ENCODE results near the gene THAP4.
A peak's percentile ranks its signal among the peaks of the same experiment; 100 is the strongest.

THAP4 gene

GRCh38 chr2:241563571-241563980 is 73.4 kb downstream of the THAP4 start:
- TF ChIP-seq GATA2 (IDR thresholded peaks at IDR 0.05; ENCODE audit: low read depth, low read length): no peak
- no peak for TF ChIP-seq GATA3 (IDR thresholded peaks at IDR 0.05; ENCODE audit: low read depth, low read length)

- TF ChIP-seq GATA2 (IDR thresholded peaks at IDR 0.05; ENCODE audit: low read depth, low read length) (no peak), GATA3 (IDR thresholded peaks at IDR 0.05; ENCODE audit: low read depth, low read length) (no peak)
These were observed 73.9 kb downstream of the THAP4 start for GRCh38 chr2:241563031-241563507.

- TF ChIP-seq GATA3 (IDR thresholded peaks at IDR 0.05; ENCODE audit: low read depth, low read length) (no peak), GATA2 (IDR thresholded peaks at IDR 0.05; ENCODE audit: low read depth, low read length) (no peak)
These were observed 74.6 kb downstream of the THAP4 start for GRCh38 chr2:241562269-241562891.

GRCh38 chr2:241561832-241562231 is 75.1 kb downstream of the THAP4 start:
- TF ChIP-seq GATA3 (IDR thresholded peaks at IDR 0.05; ENCODE audit: low read depth, low read length): no peak
- TF ChIP-seq GATA2 (IDR thresholded peaks at IDR 0.05; ENCODE audit: low read depth, low read length): no peak

GRCh38 chr2:241560883-241561474 is 76.0 kb downstream of the THAP4 start:
- TF ChIP-seq GATA3 (IDR thresholded peaks at IDR 0.05; ENCODE audit: low read depth, low read length) (no peak), GATA2 (IDR thresholded peaks at IDR 0.05; ENCODE audit: low read depth, low read length) (peak; percentile 96)

DNA sequence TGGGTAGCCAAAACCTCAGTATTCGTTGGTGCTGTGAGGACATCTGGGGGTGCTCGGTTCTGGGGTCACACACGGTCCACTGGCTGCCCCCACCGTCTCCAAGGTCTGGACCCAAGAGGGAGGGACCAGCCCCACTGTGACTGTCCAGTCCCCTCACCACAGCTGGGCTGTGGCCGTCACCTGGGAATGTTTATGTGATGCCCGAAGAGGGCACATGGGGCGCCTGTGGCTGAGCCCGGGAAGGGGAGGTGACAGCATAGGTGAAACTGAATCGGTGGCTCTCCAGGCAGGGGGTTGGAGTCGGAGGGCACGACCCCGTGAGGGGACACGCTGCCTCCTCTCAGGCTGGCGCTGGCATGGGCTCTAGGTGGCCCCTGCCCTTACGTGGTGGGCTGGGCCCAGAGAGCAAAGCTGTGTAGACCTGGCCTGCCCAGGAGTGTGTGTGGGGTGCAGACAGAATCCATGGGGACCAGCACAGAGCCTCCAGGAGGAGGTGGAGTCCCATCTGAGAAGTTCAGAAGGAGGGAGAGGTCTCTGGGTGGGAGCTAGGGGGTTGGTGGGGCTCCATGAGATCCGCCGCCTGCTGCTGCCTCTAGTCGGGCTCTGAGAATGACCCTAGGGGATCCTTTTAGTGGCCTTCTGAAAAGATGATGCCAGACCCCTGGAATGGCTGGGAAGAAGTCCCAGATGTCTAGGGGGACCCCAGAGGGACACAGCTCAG is 76.6 kb downstream of the THAP4 start:
- no peak for TF ChIP-seq GATA2 (IDR thresholded peaks at IDR 0.05; ENCODE audit: low read depth, low read length)
- no peak for TF ChIP-seq GATA3 (IDR thresholded peaks at IDR 0.05; ENCODE audit: low read depth, low read length)

GRCh38 chr2:241559323-241560161 is 77.4 kb downstream of the THAP4 start:
- no peak for TF ChIP-seq GATA3 (IDR thresholded peaks at IDR 0.05; ENCODE audit: low read depth, low read length)
- no peak for TF ChIP-seq GATA2 (IDR thresholded peaks at IDR 0.05; ENCODE audit: low read depth, low read length)

DNA sequence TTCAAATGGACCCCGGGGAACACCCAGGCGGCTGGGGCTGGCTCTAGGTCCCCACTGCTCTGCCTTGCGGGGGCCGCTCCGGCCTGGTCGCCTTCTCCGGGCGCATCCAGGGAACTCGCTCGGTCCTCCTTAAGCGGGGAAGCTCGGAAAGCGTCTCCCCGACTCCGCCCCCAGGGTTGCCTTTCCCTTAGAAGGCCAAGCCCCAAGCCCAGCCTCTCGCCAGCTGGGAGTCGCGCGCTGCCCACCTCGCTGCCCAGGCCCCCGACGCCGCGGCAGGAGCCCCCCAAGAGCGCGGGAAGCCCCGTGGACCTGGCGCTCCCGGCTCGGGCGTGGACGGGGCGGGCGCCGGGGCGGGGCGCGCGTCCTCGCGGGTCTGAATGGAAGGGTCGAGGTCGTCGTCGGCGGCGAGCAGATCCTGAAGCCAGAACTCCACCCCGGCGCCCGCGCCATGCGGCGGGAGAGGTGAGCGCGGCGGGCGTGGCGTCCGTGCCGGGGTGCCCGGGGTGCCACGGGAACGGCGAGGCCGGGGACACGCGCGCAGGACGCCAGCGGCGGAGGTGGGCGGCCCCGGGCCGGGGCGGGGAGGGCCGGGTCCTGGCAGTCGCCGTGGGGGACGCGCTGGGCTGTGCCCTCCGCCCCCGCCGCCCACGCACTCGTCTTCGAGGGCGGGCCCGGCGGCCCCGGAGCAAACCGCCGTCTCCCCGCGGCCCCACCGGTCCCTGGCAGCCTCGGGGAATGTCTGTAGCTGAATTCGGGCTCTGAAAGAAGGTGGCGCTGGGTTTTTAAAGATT is 78.2 kb downstream of the THAP4 start, which contains the start of gene BOK:
Gene BOK (plus strand): TSS at position 214 of the 791 bp plus-strand sequence. CDS start 739 bp downstream, outside the sequence.
- TF ChIP-seq GATA2 (IDR thresholded peaks at IDR 0.05; ENCODE audit: low read depth, low read length) (no peak), GATA3 (IDR thresholded peaks at IDR 0.05; ENCODE audit: low read depth, low read length) (no peak)

DNA sequence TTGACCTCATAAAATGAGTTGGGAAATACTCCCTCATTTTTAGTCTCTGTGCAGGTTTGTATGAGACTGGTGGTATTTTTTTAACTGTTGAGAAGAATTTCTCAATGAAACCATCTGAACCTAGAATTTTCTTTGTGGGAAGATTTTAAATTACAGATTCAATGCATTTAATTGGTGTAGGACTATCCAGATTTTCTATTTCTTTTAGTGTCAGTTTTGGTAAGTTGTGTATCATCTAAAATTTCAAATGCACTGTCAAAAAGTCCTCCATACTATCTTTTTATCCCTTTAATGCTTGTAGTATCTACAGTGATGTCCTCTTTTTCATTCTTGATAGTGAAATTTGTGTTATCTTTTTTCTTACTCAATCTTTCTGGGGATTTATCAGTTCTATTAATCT is 80.2 kb downstream of the THAP4 start:
- TF ChIP-seq GATA2 (IDR thresholded peaks at IDR 0.05; ENCODE audit: low read depth, low read length) (no peak), GATA3 (IDR thresholded peaks at IDR 0.05; ENCODE audit: low read depth, low read length) (no peak)

- TF ChIP-seq GATA2 (IDR thresholded peaks at IDR 0.05; ENCODE audit: low read depth, low read length): no peak
- TF ChIP-seq GATA3 (IDR thresholded peaks at IDR 0.05; ENCODE audit: low read depth, low read length): no peak
These were observed 81.2 kb downstream of the THAP4 start for GRCh38 chr2:241555711-241556110.

DNA sequence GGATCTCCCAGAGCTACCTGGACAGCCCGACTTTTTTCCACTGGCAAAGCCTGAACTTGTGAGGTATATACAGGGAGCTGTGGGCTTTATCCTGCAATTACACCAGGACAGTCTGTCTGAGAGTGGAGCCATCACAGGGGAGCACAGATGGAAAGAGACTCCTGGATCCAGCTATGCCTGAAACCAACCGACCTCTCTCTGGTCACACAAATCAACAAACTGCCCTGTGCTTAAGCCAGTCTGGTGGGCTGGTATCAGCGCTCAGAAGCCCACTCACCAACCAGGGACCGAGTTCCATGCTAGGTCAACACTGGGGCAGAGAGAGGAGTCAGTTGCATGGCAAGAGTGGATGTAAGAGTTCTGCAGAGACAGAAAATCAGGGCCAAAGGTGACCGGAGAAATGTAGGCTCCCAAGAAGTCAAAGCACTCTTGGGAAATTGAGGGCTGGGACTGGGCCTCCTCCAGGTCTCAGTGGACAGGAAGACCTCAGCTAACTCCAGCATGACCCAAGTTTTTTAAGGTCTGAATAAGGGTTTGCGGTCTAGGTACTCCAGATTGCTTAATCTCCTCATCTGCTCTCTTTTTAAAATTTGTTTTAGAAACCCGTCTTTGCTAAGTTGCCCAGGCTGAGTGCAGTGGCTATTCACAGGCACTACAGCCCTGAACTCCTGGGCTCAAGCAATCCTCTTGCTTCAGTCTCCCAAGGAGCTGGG is 82.2 kb downstream of the THAP4 start:
- TF ChIP-seq GATA2 (IDR thresholded peaks at IDR 0.05; ENCODE audit: low read depth, low read length): no peak
- no peak for TF ChIP-seq GATA3 (IDR thresholded peaks at IDR 0.05; ENCODE audit: low read depth, low read length)

GRCh38 chr2:241553981-241554380 is 83.0 kb downstream of the THAP4 start:
- TF ChIP-seq GATA3 (IDR thresholded peaks at IDR 0.05; ENCODE audit: low read depth, low read length) (no peak), GATA2 (IDR thresholded peaks at IDR 0.05; ENCODE audit: low read depth, low read length) (no peak)

GRCh38 chr2:241553512-241553830 is 83.5 kb downstream of the THAP4 start:
- TF ChIP-seq GATA2 (IDR thresholded peaks at IDR 0.05; ENCODE audit: low read depth, low read length) (no peak), GATA3 (IDR thresholded peaks at IDR 0.05; ENCODE audit: low read depth, low read length) (no peak)

Data from SH-SY5Y (cell line).